Choroid plexus epithelial cell (primary cell): ENCODE data around the gene LRRC2.

Experiments
- DNase-seq: peaks from one replicate; pipeline ENCODE4 v3.0.0-alpha.2; 2010; ENCODE audit warnings: low read depth
- H3K4me3 ChIP-seq: 2 replicates; pipeline ENCODE4 v1.5.1; 2011; ENCODE audit warnings: low read depth, mild to moderate bottlenecking, control low read depth, low read length, moderate library complexity
- CTCF ChIP-seq: conservative IDR thresholded peaks from 2 replicates; pipeline ENCODE4 v1.5.1; 2011; ENCODE audit warnings: low read depth, mild to moderate bottlenecking, control low read depth, inconsistent platforms, low read length, moderate library complexity

LRRC2 gene

GRCh38 chr3:46508850-46509591 is 57.1 kb downstream of the LRRC2 start:
- no peak for TF ChIP-seq CTCF
- no peak overlapping the region for H3K4me3 ChIP-seq
- DNase-seq, result no peak

GRCh38 chr3:46506526-46506925 is 59.6 kb downstream of the LRRC2 start:
- H3K4me3 ChIP-seq, result no peak overlapping the region
- no peak for TF ChIP-seq CTCF
- no peak for DNase-seq

- TF ChIP-seq CTCF, result no peak
- no peak for DNase-seq
- H3K4me3 ChIP-seq, result no peak overlapping the region
Measured at GRCh38 chr3:46505953-46506352, 60.1 kb downstream of the LRRC2 start.

GRCh38 chr3:46504789-46505188 is 61.3 kb downstream of the LRRC2 start:
- no peak for DNase-seq
- H3K4me3 ChIP-seq, result no peak overlapping the region
- no peak for TF ChIP-seq CTCF

GRCh38 chr3:46503200-46503874 is 62.8 kb downstream of the LRRC2 start:
- no peak for TF ChIP-seq CTCF
- H3K4me3 ChIP-seq, result no peak overlapping the region
- DNase-seq, result no peak

- peak; percentile 11 for DNase-seq
- TF ChIP-seq CTCF, result no peak
- H3K4me3 ChIP-seq, result no peak overlapping the region
Measured at GRCh38 chr3:46501702-46502101, 64.4 kb downstream of the LRRC2 start.
